ENCODE data around the gene RAB8A.

The RAB8A gene

GRCh38 chr19:16087940-16088339 is 23.7 kb upstream of the RAB8A start:
- CTCF ChIA-PET: no interaction called here
- POLR2A ChIA-PET (ENCODE audit: low non-redundant PET): no interaction called here
- H3K27ac ChIP-seq: peak overlapping the region; percentile 39
- DNase-seq (ENCODE audit: low spot score): no peak
- TF ChIP-seq CTCF (conservative IDR thresholded peaks at IDR 0.05; ENCODE audit: low read depth): no peak

- ChIA-PET POLR2A (ENCODE audit: low non-redundant PET) (no interaction called here), CTCF (interaction anchor here (0.6 kb wide), 2 partner anchors 154 to 1232 kb away, joined by 3 read pairs; partner anchors contain the start of gene CYP4F11)
- TF ChIP-seq CTCF (conservative IDR thresholded peaks at IDR 0.05; ENCODE audit: low read depth): no peak
- DNase-seq (ENCODE audit: low spot score): no peak
- peak overlapping the region; percentile 39 for H3K27ac ChIP-seq
These were observed 23.2 kb upstream of the RAB8A start for GRCh38 chr19:16088351-16089009.

GRCh38 chr19:16089010-16089846 is 22.5 kb upstream of the RAB8A start:
- TF ChIP-seq CTCF (conservative IDR thresholded peaks at IDR 0.05; ENCODE audit: low read depth): no peak
- H3K27ac ChIP-seq: no peak overlapping the region
- ChIA-PET POLR2A (ENCODE audit: low non-redundant PET) (no interaction called here), CTCF (interaction anchor here (0.6 kb wide), 2 partner anchors 155 to 1231 kb away, joined by 3 read pairs; partner anchors contain the start of gene CYP4F11)
- DNase-seq (ENCODE audit: low spot score): no peak

GRCh38 chr19:16091546-16092475 is 19.9 kb upstream of the RAB8A start:
- ChIA-PET POLR2A (ENCODE audit: low non-redundant PET) (interaction anchor here (0.6 kb wide), 1 partner anchor 16 kb away, joined by 3 read pairs; the partner anchor contains the start of gene TPM4), CTCF (interaction anchor here (0.6 to 0.7 kb wide), 2 partner anchors 34 to 514 kb away, joined by 3 to 4 read pairs; no protein-coding TSS in a partner anchor)
- H3K27ac ChIP-seq: peak overlapping the region; percentile 17
- no peak for TF ChIP-seq CTCF (conservative IDR thresholded peaks at IDR 0.05; ENCODE audit: low read depth)
- no peak for DNase-seq (ENCODE audit: low spot score)

- DNase-seq (ENCODE audit: low spot score): no peak
- TF ChIP-seq CTCF (conservative IDR thresholded peaks at IDR 0.05; ENCODE audit: low read depth): no peak
- ChIA-PET POLR2A (ENCODE audit: low non-redundant PET) (no interaction called here), CTCF (interaction anchor here (0.6 to 0.8 kb wide), 3 partner anchors 30 to 83 kb away, joined by 3 to 5 read pairs (median 5); no protein-coding TSS in a partner anchor)
- H3K27ac ChIP-seq: peak overlapping the region; percentile 9; the same call in 1 of the 2 replicates
These were observed 17.2 kb upstream of the RAB8A start for GRCh38 chr19:16094360-16095070.

Data from RWPE1 (cell line).